HCT116 (cell line): ENCODE measurements around the gene VWF. TPM values are rescaled to one million over a fixed set of nuclear protein-coding genes. Genes with fewer than 3 reads are reported as not detected.

Experiments used
- ATAC-seq: fragments of 200-7000 bp; cut with Tn5 transposase; 2 replicates; pipeline ENCODE4 v1.9.1; 2020; ENCODE audit warnings: mild to moderate bottlenecking, moderate library complexity
- BruUV-seq: library from RNA; stranded (reverse); fragments of 400-500 nt; replicated peaks from 2 replicates; lab custom pipeline; 2021; lab: Mats Ljungman, UMichigan
- CTCF ChIA-PET: fragments of 300-600 bp; sonication (Branson Sonifier 250); formaldehyde crosslinking; loops from one replicate; lab custom pipeline; 2021; ENCODE audit warnings: antibody characterized with exemption; lab: Charles Lee
- POLR2A ChIA-PET: fragments of 300-600, 350-600 bp; sonication (Branson Sonifier 250); formaldehyde crosslinking; loops from one replicate; lab custom pipeline; 2021; ENCODE audit warnings: antibody characterized with exemption; lab: Charles Lee
- RAD21 ChIA-PET, 2 experiments: fragments of 300-600 bp; sonication (Branson Sonifier 250); formaldehyde crosslinking; loops; one replicate each; lab custom pipeline; 2023; ENCODE audit warnings: low total read pairs in 2 of 2; ENCODE audit not compliant: uncharacterized antibody in 2 of 2, unreplicated experiment in 2 of 2, low non-redundant PET in 1 of 2; lab: Charles Lee
- DNase-seq: peaks from one replicate; pipeline ENCODE4 v3.0.0-alpha.2; 2010; ENCODE audit warnings: low read depth, low spot score
- H2AFZ ChIP-seq: fragments of 200-600 bp; shearing (Covaris generic), sonication (generic); 2 replicates; pipeline ENCODE4 v1.6.1; 2017; ENCODE audit warnings: low read depth, mixed run types, mixed read lengths, antibody characterized with exemption, low read length; ENCODE audit not compliant: poor library complexity, severe bottlenecking
- H3K27ac ChIP-seq: 2 replicates; pipeline ENCODE4 v1.5.1; 2012; ENCODE audit warnings: low read depth, low read length
- H3K27me3 ChIP-seq: fragments of 200-600 bp; sonication (generic); 2 replicates; pipeline ENCODE4 v1.6.1; 2016; ENCODE audit warnings: mixed run types, low read length, mixed read lengths; ENCODE audit not compliant: insufficient read depth
- H3K36me3 ChIP-seq, 2 experiments: fragments of 200-500 bp in 1 of 2; fragments of 200-600 bp in 1 of 2; sonication (Bioruptor generic) in 1 of 2; sonication (generic) in 1 of 2; 2 replicates each; pipeline versions ENCODE4 v1.5.1 to v1.6.1; 2014 to 2016; ENCODE audit warnings: low read length in 2 of 2, inconsistent platforms in 1 of 2, mixed read lengths in 1 of 2, mixed run types in 1 of 2; ENCODE audit not compliant: insufficient read depth in 2 of 2, control insufficient read depth in 1 of 2
- H3K4me1 ChIP-seq, 2 experiments: fragments of 200-600 bp in 1 of 2; sonication (generic) in 1 of 2; 2 replicates each; pipeline versions ENCODE4 v1.5.1 to v1.6.1; 2012 to 2017; ENCODE audit warnings: low read length in 2 of 2, inconsistent platforms in 1 of 2, mild to moderate bottlenecking in 1 of 2, mixed read lengths in 1 of 2, mixed run types in 1 of 2, moderate library complexity in 1 of 2; ENCODE audit not compliant: insufficient read depth in 2 of 2, control insufficient read depth in 1 of 2
- H3K4me2 ChIP-seq: fragments of 200-600 bp; sonication (generic); 2 replicates; pipeline ENCODE4 v1.6.1; 2017; ENCODE audit warnings: mixed run types, low read length, mixed read lengths
- H3K4me3 ChIP-seq, 2 experiments: fragments of 200-600 bp in 1 of 2; sonication (generic) in 1 of 2; replicated peaks in 1 of 2; 2 replicates each; pipeline ENCODE4 v1.5.1; 2011 to 2016; ENCODE audit warnings: low read length in 2 of 2, control low read depth in 1 of 2, low read depth in 1 of 2, mild to moderate bottlenecking in 1 of 2, mixed read lengths in 1 of 2, mixed run types in 1 of 2
- H3K79me2 ChIP-seq: fragments of 200-600 bp; sonication (generic); 2 replicates; pipeline ENCODE4 v1.6.1; 2017; ENCODE audit warnings: mild to moderate bottlenecking, mixed run types, low read length, moderate library complexity, mixed read lengths; ENCODE audit not compliant: insufficient read depth
- H3K9ac ChIP-seq: fragments of 200-600 bp; sonication (generic); 2 replicates; pipeline ENCODE4 v1.6.1; 2016; ENCODE audit warnings: low read length, mixed read lengths
- H3K9me2 ChIP-seq: fragments of 200-600 bp; sonication (generic), shearing (Covaris generic); 2 replicates; pipeline ENCODE4 v1.6.1; 2017; ENCODE audit warnings: mixed run types, mild to moderate bottlenecking, moderate library complexity; ENCODE audit not compliant: insufficient read depth
- H3K9me3 ChIP-seq, 2 experiments: fragments of 200-500 bp in 1 of 2; fragments of 200-600 bp in 1 of 2; sonication (Bioruptor generic) in 1 of 2; sonication (generic) in 1 of 2; 2 replicates each; pipeline ENCODE4 v1.6.1; 2014 to 2017; ENCODE audit warnings: low read length in 2 of 2, mixed read lengths in 2 of 2, inconsistent platforms in 1 of 2, low read depth in 1 of 2, mild to moderate bottlenecking in 1 of 2, mixed run types in 1 of 2, moderate library complexity in 1 of 2; ENCODE audit not compliant: control insufficient read depth in 1 of 2, insufficient read depth in 1 of 2
- H4K20me1 ChIP-seq: fragments of 200-600 bp; sonication (generic), shearing (Covaris generic); 2 replicates; pipeline ENCODE4 v1.6.1; 2017; ENCODE audit warnings: mixed run types, mild to moderate bottlenecking, moderate library complexity; ENCODE audit not compliant: insufficient read depth
- CBX3 ChIP-seq: IDR thresholded peaks from 2 replicates; pipeline ENCODE4 v1.6.1; 2012; ENCODE audit warnings: low read depth
- CEBPB ChIP-seq: IDR thresholded peaks from 2 replicates; pipeline ENCODE4 v1.6.1; 2012; ENCODE audit warnings: low read depth
- ELF1 ChIP-seq: IDR thresholded peaks from 2 replicates; pipeline ENCODE4 v1.6.1; 2012; ENCODE audit warnings: low read depth, borderline replicate concordance
- EZH2 ChIP-seq: fragments of 200-600 bp; sonication (generic); IDR thresholded peaks from 2 replicates; pipeline ENCODE4 v1.6.1; 2017; ENCODE audit warnings: antibody characterized with exemption, mixed run types
- EZH2phosphoT487 ChIP-seq: fragments of 200-600 bp; IDR thresholded peaks from 2 replicates; pipeline ENCODE4 v1.6.1; 2018; ENCODE audit warnings: antibody characterized with exemption, borderline replicate concordance
- MAX ChIP-seq: IDR thresholded peaks from 2 replicates; pipeline ENCODE4 v1.6.1; 2012
- POLR2A ChIP-seq: IDR thresholded peaks from 2 replicates; pipeline ENCODE4 v1.7.0; 2011; ENCODE audit warnings: borderline replicate concordance; ENCODE audit not compliant: insufficient read depth, insufficient read length; ENCODE audit errors: extremely low read depth
- RAD21 ChIP-seq: IDR thresholded peaks from 2 replicates; pipeline ENCODE4 v1.6.1; 2012; ENCODE audit warnings: low read depth, mild to moderate bottlenecking
- YY1 ChIP-seq: IDR thresholded peaks from 2 replicates; pipeline ENCODE4 v1.6.1; 2011; ENCODE audit warnings: low read length, low read depth, moderate library complexity, mild to moderate bottlenecking; ENCODE audit not compliant: insufficient replicate concordance; ENCODE audit errors: extremely low read depth
- ZBTB33 ChIP-seq: IDR thresholded peaks from 2 replicates; pipeline ENCODE4 v1.6.1; 2011; ENCODE audit warnings: mild to moderate bottlenecking, low read length, moderate library complexity; ENCODE audit not compliant: insufficient replicate concordance; ENCODE audit errors: extremely low read depth
- intact Hi-C: fragments of 100-400 bp; cut with micrococcal nuclease; formaldehyde crosslinking; loops from 2 replicates; pipeline ENCODE4 v1.10.0; 2022
- total RNA-seq: library from RNA; stranded (reverse); gene quantifications from one replicate; pipeline ENCODE4 v1.2.1, GENCODE V29; 2021; ENCODE audit not compliant: unreplicated experiment
- TF ChIP-seq, protein P1 (sequence below): IDR thresholded peaks from 2 replicates; pipeline ENCODE4 v1.6.1; 2012
- TF ChIP-seq, protein P2 (sequence below), 3 experiments: fragments of 200-600 bp in 1 of 3; sonication (generic) in 1 of 3; IDR thresholded peaks in 2 of 3; conservative IDR thresholded peaks in 1 of 3; 2 replicates each; pipeline ENCODE4 v1.5.1; 2012 to 2017; ENCODE audit warnings: low read depth in 2 of 3, low read length in 2 of 3, antibody characterized with exemption in 1 of 3, borderline replicate concordance in 1 of 3, control low read depth in 1 of 3, mild to moderate bottlenecking in 1 of 3, mixed read lengths in 1 of 3, mixed run types in 1 of 3, moderate library complexity in 1 of 3; ENCODE audit not compliant: insufficient read depth in 1 of 3

VWF gene
- total RNA-seq, 1 experiment from 2014 or later, result 0.57 TPM

GRCh38 chr12:5988659-5989116, 135.8 kb downstream of the VWF start:
- ChIA-PET RAD21 (interaction anchor here (0.6 to 3.0 kb wide), 8 partner anchors 42 to 477 kb away, joined by 3 to 38 read pairs (median 4); no protein-coding TSS in a partner anchor), POLR2A (interaction anchor here (1.6 to 1.7 kb wide), 2 partner anchors 49 to 51 kb away, joined by 6 to 15 read pairs; no protein-coding TSS in a partner anchor), CTCF (interaction anchor here (0.6 to 5.8 kb wide), 38 partner anchors 8 to 816 kb away, joined by 3 to 321 read pairs (median 5); no protein-coding TSS in a partner anchor)
- Histone ChIP-seq H3K4me1 (peaks cover 2 to 5% of the 10 kb centered on the region in 2 experiments; a peak in 2 of 4 replicates), H3K9me2 (no peaks in the 10 kb centered on the region), H3K79me2 (no peaks in the 10 kb centered on the region), H3K4me2 (0 out of 2 replicates have a peak overlapping the region, but pooled peaks have one; percentile 6), H3K4me3 (no peak overlapping the region), H3K9me3 (no peaks in the 10 kb centered on the region), H3K27me3 (no peaks in the 10 kb centered on the region), H2AFZ (peak overlapping the region; percentile 87), H3K9ac (no peak overlapping the region), H3K36me3 (no peaks in the 10 kb centered on the region), H3K27ac (no peak overlapping the region), H4K20me1 (no peaks in the 10 kb centered on the region)
- BruUV-seq, result no TSS peak
- peak; percentile 61 for DNase-seq
- intact Hi-C loops, result loop anchor here (1.0 kb wide), 2 partner anchors 50 to 297 kb away; no protein-coding TSS in a partner anchor
- TF ChIP-seq EZH2, result no peak
- TF ChIP-seq, protein P1, sequence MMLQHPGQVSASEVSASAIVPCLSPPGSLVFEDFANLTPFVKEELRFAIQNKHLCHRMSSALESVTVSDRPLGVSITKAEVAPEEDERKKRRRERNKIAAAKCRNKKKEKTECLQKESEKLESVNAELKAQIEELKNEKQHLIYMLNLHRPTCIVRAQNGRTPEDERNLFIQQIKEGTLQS, result no peak
- TF ChIP-seq YY1, result no peak
- TF ChIP-seq CBX3, result no peak
- TF ChIP-seq MAX, result no peak
- TF ChIP-seq ELF1, result no peak
- TF ChIP-seq, protein P2, sequence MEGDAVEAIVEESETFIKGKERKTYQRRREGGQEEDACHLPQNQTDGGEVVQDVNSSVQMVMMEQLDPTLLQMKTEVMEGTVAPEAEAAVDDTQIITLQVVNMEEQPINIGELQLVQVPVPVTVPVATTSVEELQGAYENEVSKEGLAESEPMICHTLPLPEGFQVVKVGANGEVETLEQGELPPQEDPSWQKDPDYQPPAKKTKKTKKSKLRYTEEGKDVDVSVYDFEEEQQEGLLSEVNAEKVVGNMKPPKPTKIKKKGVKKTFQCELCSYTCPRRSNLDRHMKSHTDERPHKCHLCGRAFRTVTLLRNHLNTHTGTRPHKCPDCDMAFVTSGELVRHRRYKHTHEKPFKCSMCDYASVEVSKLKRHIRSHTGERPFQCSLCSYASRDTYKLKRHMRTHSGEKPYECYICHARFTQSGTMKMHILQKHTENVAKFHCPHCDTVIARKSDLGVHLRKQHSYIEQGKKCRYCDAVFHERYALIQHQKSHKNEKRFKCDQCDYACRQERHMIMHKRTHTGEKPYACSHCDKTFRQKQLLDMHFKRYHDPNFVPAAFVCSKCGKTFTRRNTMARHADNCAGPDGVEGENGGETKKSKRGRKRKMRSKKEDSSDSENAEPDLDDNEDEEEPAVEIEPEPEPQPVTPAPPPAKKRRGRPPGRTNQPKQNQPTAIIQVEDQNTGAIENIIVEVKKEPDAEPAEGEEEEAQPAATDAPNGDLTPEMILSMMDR (IDR thresholded peaks at IDR 0.05 in 2 of 3, conservative IDR thresholded peaks at IDR 0.05 in 1 of 3; ENCODE audit: borderline replicate concordance in 1 of 3, insufficient read depth in 1 of 3, low read depth in 2 of 3, low read length in 2 of 3), result peak; percentile 93 to 98 (median 98)
- TF ChIP-seq RAD21, result peak; percentile 96
- no peak for TF ChIP-seq CEBPB
- TF ChIP-seq POLR2A, result no peak
- no peak for TF ChIP-seq EZH2phosphoT487
- TF ChIP-seq ZBTB33, result no peak
- ATAC-seq, result peak; percentile 100
